NOMO-1 (cell line): ENCODE data around the gene COX4I2.
"Not testable (repeated sequence)": the region's sequence is repeated elsewhere in the genome, so short reads cannot be mapped to it uniquely, and the experiment has no call there.

Source experiments
- DNase-seq, 2 experiments: peaks; one replicate each; lab custom pipeline; 2025; ENCODE audit not compliant: unreplicated experiment in 2 of 2; lab: John Stamatoyannopoulos, UW

The COX4I2 gene

GRCh38 chr20:31648104-31648503 is 10.4 kb downstream of the COX4I2 start:
- not testable (repeated sequence) for DNase-seq

DNA sequence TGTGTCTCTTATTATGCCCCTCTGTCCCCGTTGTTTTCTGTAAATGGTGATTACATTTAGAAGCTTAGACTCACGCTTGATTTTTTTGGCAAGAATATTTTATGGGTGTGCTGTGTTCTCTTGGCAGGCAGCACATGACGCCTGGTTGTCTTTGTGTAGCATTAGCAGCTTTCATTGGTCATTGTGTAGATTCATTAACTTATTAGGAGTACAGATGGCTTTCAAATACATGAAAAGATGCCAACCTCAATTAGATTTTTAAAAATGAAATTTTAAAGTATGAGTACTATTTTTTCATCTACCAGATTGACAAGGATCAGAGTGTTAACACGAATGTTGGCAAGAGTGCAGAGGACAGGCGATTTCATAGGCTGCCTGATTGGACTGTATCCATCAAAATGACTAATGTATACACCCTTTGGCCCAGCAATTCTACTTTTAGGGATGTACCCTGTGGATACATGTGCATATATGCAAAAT is 15.2 kb downstream of the COX4I2 start:
- no peak for DNase-seq

DNA sequence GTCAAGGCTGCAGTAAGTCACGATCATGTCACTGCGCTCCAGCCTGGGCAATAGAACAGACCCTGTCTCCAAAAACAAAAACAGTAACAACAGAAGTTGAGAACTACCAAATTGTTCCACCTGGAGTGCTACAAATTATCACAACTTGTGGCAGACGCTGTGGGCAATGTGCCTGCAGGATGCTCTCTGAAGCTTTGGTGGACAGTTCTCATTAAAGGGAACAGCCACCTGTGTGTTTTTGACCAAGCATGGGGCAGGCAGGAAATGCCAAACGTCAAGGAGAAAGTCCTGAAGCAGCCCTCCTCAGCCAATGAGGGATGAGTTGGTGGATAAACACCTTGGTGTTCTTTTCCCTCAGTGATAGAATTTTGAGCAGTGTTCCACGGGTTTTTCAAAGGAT is 15.8 kb downstream of the COX4I2 start:
- DNase-seq, result no peak

DNA sequence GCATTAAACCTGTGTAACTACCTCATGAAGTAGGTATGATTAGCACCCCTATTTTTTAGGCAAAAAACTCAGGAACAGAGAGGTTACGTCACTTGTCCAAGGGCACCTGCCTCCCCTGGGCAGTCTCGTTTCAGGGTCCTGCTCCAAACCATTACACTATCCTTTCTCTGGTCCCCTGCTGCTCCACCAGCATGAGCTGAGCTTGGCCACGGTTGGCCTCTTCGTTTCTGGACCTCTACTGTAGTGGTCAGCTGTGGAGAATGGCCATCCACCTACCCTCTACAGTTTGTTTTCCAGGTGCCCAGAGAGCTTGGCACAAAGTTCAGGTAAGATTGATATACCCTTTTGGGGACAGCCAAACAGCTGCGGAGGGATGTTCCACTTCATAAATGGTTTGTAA is 16.8 kb downstream of the COX4I2 start:
- DNase-seq, result no peak

GRCh38 chr20:31661625-31662371 is 24.1 kb downstream of the COX4I2 start:
- DNase-seq, result peak; percentile 24 to 39

GRCh38 chr20:31662372-31662854 is 24.7 kb downstream of the COX4I2 start:
- no peak for DNase-seq

DNA sequence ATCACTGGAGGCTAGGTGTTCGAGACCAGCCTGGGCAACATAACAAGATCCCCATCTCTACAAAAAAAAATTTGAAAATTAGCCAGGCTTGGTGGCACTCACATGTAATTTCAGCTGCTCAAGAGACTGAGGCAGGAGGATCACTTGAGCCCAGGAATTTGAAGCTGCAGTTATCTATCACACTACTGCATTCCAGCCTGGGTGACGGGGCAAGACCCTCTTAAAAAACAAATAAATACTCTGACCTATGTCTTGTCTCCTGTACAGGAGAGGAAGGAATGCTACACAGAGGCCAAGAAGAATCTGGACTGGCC is 25.8 kb downstream of the COX4I2 start:
- DNase-seq, result no peak

DNA sequence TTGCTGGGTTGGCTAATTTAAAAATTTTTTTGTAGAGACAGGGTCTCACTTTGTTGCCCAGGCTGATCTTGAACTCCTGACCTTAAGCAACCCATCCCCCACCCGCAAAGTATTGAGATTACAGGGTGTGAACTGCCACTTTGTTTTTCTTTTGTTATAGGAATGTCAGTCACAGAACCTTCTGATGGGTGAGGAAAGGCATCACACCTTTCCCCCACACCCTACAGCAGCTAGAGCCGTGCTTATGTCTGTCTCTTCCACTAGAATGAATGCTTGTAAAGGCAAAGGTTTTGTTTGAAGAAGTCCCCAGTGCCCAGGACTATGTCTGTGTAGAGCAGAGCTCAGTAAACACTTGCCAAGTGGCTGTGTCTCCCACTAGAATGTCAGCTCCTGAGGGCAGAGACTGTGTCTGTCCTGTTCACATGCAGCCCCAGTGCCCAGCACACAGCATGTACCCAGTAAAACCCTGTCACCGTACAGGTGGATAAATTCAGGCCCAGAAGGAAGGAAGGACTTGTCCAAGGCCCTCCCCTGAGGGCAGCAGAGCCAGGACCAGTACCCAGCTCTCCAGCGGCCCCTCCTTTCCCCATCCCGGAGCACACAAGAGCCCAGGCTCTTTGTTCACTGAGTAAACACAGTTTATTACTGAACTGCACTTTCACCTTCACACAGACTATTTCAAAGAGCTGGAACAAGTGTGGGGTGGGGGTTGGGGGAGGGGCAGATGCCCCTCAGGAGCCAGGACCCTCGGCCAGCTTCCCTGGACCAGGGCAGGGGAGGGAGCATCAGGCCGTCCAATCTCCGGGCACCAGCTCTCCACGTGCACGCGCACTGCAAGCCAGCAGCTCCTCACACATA is 26.4 kb downstream of the COX4I2 start:
- no peak for DNase-seq

- no peak for DNase-seq
These were observed 27.1 kb downstream of the COX4I2 start for GRCh38 chr20:31664696-31665354.

GRCh38 chr20:31665753-31666152 is 28.0 kb downstream of the COX4I2 start:
- no peak for DNase-seq

GRCh38 chr20:31666258-31667042 is 28.7 kb downstream of the COX4I2 start:
- DNase-seq, result no peak

DNA sequence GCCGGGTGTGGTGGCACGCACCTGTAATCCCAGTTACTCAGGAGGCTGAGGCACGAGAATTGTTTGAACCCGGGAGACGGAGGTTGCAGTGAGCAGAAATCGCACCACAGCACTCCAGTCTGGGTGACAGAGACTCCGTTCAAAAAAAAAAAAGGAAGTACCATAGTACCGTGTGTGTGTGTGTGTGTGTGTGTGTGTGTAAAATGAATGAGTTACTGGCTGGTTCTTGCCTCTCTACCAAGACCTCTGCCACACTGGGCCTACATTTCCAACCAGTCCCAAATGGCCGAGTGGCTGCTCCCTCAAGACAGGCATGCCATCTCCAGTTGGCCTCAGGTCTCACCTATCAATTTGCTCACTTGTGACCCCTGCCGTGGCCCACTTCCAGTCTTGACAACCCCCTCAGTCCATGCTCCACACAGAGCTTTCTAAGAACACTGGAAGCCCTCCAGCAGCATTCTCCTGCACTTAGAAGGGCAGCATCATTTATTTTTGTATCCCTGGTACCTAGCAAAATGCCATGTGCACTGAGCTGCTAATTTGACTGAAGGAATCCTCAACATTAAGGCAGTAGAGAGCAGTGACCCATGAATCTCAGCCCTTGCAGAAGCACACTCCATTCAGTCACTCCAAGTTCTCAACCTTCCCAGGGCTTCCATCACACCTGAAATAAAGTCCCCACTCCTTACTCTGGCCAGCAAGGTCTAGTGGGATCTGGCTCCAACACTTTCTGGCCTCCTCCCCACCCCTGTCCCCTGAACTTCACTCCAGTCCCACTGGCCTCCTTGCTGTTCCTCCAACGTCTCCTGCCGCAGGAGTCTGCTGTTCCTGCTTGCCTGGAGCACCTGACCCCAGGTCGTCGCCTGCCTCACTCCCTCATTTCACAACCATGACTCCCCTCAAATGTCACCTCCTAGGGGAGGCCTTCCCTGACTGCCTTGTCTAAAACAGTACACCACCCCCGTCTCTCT is 29.9 kb downstream of the COX4I2 start:
- peak in 1 of 2 experiments; percentile 52 for DNase-seq

GRCh38 chr20:31668944-31669343 is 31.2 kb downstream of the COX4I2 start:
- not testable (repeated sequence) for DNase-seq

DNA sequence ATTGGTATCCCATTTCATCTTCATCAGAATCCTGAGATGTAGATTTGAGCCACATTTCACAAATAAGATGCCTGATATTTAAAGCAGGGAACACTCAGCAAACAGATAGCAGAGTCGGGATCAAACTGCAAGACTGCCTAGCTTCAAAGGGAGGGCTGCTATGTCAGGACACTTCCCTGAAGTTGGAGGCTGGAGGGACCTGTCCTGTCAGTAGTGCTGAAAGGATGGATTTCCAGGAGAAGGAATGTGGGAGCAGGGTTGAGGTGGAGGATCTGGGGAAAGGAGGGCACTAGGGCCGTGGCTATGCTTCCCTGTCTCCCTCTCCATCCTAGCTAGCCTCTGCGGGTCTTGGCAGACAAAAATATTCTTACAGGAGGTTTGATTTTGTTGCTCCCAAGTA is 32.2 kb downstream of the COX4I2 start:
- DNase-seq, result no peak

GRCh38 chr20:31670371-31671228 is 32.9 kb downstream of the COX4I2 start:
- no peak for DNase-seq

- DNase-seq, result no peak
These were observed 33.6 kb downstream of the COX4I2 start for GRCh38 chr20:31671324-31671723.

DNA sequence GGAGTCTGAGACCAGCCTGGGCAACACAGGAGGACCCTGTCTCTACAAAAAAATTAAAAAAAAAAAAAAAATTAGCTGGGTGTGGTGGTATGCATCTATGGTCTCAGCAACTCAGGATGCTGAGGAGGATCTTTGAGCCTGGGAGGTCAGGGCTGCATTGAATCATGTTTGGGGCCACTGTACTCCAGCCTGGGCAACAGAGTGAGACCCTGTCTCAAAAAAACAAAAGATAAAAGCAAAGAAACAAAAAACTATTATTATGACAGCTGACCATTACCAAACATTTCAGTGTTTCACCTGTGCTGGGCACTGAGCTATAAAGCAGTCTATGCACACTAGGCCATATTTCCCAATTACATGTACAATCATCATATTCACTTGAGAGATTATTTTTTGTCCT is 35.7 kb downstream of the COX4I2 start:
- DNase-seq, result no peak

DNA sequence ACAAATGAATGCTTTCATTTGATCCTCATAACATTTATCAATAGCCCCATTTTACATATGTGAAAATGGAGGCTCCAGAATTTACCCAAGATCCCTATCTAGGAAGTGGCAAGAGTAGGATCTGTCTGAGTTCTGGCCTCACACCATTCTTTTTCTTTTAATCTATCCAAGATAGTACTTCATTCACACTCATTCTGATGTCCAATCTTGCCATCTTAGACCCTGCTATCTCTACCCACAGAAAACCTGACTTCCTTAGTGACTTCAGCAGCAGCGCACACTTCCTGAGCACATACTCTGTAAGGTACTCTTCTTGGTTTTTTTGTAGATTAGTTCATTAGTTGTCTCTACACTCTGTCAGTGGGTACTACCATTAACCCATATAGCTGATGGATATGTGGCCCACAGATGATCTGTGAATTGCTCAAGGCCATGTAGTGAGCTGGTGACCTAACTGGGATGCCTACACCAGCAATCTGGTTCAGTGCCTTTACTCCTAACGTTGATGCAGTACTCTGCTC is 36.3 kb downstream of the COX4I2 start:
- no peak for DNase-seq
